HL-60 (cell line): ENCODE data around the gene CACNA2D3.
"Not testable (repeated sequence)": the region's sequence is repeated elsewhere in the genome, so short reads cannot be mapped to it uniquely, and the experiment has no call there.

ENCODE experiments used
- DNase-seq, 2 experiments: peaks; one replicate each; pipeline ENCODE4 v3.0.0-alpha.2; 2010 to 2020; ENCODE audit warnings: low read depth in 1 of 2, low spot score in 1 of 2
- H3K27ac ChIP-seq: fragments of 250-450 bp; sonication (Bioruptor Pico); replicated peaks from 2 replicates; pipeline ENCODE4 v1.5.1; 2020; ENCODE audit warnings: mild to moderate bottlenecking, moderate library complexity
- H3K27me3 ChIP-seq: fragments of 250-450 bp; sonication (Bioruptor Pico); 2 replicates; pipeline ENCODE4 v1.5.1; 2021; ENCODE audit warnings: mild to moderate bottlenecking, moderate library complexity; ENCODE audit not compliant: insufficient read depth, poor library complexity, severe bottlenecking
- H3K4me3 ChIP-seq: replicated peaks from 2 replicates; pipeline ENCODE4 v1.5.1; 2011; ENCODE audit warnings: mild to moderate bottlenecking, control low read depth, low read length; ENCODE audit not compliant: insufficient read depth
- CTCF ChIP-seq: IDR thresholded peaks from one replicate; pipeline ENCODE4 v1.5.1; 2011; ENCODE audit warnings: low read length, control low read depth, inconsistent platforms; ENCODE audit not compliant: insufficient read depth
- GABPA ChIP-seq: IDR thresholded peaks from 2 replicates; pipeline ENCODE4 v1.6.1; 2012; ENCODE audit warnings: low read depth
- POLR2AphosphoS5 ChIP-seq: IDR thresholded peaks from 2 replicates; pipeline ENCODE4 v1.6.1; 2012; ENCODE audit warnings: low read depth
- SPI1 ChIP-seq: IDR thresholded peaks from 2 replicates; pipeline ENCODE4 v1.6.1; 2012; ENCODE audit warnings: low read depth, mild to moderate bottlenecking, borderline replicate concordance
- TF ChIP-seq, protein P1 (sequence below): IDR thresholded peaks from 2 replicates; pipeline ENCODE4 v1.6.1; 2012; ENCODE audit warnings: low read depth; ENCODE audit not compliant: insufficient replicate concordance

Gene CACNA2D3

GRCh38 chr3:54977439-54977838, 855.1 kb downstream of the CACNA2D3 start:
- TF ChIP-seq SPI1 = no peak
- TF ChIP-seq, protein P1, sequence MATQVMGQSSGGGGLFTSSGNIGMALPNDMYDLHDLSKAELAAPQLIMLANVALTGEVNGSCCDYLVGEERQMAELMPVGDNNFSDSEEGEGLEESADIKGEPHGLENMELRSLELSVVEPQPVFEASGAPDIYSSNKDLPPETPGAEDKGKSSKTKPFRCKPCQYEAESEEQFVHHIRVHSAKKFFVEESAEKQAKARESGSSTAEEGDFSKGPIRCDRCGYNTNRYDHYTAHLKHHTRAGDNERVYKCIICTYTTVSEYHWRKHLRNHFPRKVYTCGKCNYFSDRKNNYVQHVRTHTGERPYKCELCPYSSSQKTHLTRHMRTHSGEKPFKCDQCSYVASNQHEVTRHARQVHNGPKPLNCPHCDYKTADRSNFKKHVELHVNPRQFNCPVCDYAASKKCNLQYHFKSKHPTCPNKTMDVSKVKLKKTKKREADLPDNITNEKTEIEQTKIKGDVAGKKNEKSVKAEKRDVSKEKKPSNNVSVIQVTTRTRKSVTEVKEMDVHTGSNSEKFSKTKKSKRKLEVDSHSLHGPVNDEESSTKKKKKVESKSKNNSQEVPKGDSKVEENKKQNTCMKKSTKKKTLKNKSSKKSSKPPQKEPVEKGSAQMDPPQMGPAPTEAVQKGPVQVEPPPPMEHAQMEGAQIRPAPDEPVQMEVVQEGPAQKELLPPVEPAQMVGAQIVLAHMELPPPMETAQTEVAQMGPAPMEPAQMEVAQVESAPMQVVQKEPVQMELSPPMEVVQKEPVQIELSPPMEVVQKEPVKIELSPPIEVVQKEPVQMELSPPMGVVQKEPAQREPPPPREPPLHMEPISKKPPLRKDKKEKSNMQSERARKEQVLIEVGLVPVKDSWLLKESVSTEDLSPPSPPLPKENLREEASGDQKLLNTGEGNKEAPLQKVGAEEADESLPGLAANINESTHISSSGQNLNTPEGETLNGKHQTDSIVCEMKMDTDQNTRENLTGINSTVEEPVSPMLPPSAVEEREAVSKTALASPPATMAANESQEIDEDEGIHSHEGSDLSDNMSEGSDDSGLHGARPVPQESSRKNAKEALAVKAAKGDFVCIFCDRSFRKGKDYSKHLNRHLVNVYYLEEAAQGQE = no peak
- TF ChIP-seq CTCF = no peak
- TF ChIP-seq GABPA = no peak
- TF ChIP-seq POLR2AphosphoS5 = no peak
- H3K27me3 ChIP-seq = no peaks in the 10 kb centered on the region
- no peak overlapping the region for H3K27ac ChIP-seq
- no peak overlapping the region for H3K4me3 ChIP-seq
- no peak for DNase-seq

GRCh38 chr3:54977946-54978345, 855.6 kb downstream of the CACNA2D3 start:
- not testable (repeated sequence) for H3K27ac ChIP-seq, H3K27me3 ChIP-seq, DNase-seq, H3K4me3 ChIP-seq

GRCh38 chr3:54982807-54983206, 860.5 kb downstream of the CACNA2D3 start:
- Histone ChIP-seq H3K27ac (no peak overlapping the region), H3K4me3 (no peak overlapping the region), H3K27me3 (no peaks in the 10 kb centered on the region)
- no peak for DNase-seq
- TF ChIP-seq POLR2AphosphoS5 = no peak
- TF ChIP-seq SPI1 = no peak
- TF ChIP-seq, protein P1 = no peak
- no peak for TF ChIP-seq GABPA
- TF ChIP-seq CTCF = no peak

DNA sequence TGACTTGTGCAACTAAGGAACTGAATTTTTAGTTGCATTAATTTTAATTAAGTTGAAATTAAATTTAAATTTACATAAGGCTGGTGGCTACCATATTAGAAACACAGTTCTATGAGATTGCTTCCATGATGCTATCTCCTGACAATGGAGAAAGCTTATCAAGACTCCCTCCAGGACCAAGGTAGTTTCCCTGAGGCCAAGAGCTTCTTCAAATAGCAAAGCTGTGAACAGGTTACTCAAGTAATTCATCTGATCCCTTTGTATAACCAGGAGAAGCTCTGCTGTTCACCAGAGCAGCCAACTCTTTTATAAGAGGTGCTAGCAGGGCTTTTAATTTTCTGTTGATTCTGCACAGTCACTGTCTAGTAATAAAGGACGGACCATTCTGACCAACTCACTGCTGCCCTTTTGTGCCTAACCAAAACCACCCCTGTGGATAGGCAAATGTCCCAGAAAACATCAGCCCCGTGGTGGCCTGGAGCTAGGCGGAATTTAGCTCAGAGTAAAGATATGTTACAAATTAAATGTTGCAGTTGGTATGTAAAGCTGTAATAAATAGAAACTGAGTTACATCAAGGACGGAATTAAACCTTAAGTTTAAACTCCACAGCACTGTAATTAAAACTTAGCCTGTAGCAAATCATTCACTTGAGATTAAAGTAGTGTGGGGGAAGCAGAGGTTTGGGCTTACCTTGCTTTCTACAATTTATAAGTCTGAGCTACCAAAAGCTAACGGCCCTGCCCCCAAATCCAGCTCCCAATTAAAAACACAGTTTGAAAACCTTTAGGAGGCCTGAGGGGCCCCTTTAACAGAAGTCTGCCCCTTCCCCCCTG, 861.1 kb downstream of the CACNA2D3 start:
- TF ChIP-seq GABPA (no peak), POLR2AphosphoS5 (no peak), SPI1 (no peak), CTCF (no peak)
- TF ChIP-seq, protein P1 = no peak
- Histone ChIP-seq H3K4me3 (no peak overlapping the region), H3K27ac (no peak overlapping the region), H3K27me3 (no peaks in the 10 kb centered on the region)
- DNase-seq = no peak
